Astrocyte (in vitro differentiated cells and primary cell): Measurements from ENCODE around the gene VKORC1L1.

Experiments
- EZH2 ChIP-seq: IDR thresholded peaks from 2 replicates; pipeline ENCODE4 v1.6.1; 2012; ENCODE audit warnings: mild to moderate bottlenecking, low read length, inconsistent platforms; ENCODE audit not compliant: insufficient read depth
- TF ChIP-seq, protein P1 (sequence below): IDR thresholded peaks from 2 replicates; pipeline ENCODE4 v1.5.1; 2011; ENCODE audit warnings: low read depth, mild to moderate bottlenecking, inconsistent platforms, low read length, moderate library complexity; ENCODE audit not compliant: insufficient read depth

DNA sequence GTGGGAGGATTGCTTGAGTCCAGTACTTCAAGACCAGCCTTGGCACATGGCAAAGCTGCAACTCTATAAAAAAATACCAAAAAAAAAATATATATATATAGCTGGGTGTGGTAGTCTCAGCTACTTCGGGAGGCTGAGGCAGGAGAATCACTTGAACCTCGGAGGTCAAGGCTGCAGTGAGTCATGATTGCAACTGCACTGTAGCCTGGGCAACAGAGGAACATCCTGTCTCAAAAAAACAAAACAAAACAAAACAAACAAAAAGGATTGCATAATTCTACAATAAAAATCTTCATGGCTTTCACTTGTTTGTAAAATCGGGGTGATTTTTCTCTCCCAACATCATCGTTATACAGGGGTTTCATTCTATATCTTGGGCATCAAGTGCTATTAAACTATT lies 74.0 kb downstream of the VKORC1L1 start:
- TF ChIP-seq, protein P1, sequence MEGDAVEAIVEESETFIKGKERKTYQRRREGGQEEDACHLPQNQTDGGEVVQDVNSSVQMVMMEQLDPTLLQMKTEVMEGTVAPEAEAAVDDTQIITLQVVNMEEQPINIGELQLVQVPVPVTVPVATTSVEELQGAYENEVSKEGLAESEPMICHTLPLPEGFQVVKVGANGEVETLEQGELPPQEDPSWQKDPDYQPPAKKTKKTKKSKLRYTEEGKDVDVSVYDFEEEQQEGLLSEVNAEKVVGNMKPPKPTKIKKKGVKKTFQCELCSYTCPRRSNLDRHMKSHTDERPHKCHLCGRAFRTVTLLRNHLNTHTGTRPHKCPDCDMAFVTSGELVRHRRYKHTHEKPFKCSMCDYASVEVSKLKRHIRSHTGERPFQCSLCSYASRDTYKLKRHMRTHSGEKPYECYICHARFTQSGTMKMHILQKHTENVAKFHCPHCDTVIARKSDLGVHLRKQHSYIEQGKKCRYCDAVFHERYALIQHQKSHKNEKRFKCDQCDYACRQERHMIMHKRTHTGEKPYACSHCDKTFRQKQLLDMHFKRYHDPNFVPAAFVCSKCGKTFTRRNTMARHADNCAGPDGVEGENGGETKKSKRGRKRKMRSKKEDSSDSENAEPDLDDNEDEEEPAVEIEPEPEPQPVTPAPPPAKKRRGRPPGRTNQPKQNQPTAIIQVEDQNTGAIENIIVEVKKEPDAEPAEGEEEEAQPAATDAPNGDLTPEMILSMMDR: no peak
- TF ChIP-seq EZH2: no peak
